GDM1 (cell line): ENCODE measurements around the gene GPHN.

Experiments used
- DNase-seq: peaks from one replicate; lab custom pipeline; 2025; lab: John Stamatoyannopoulos, UW

GPHN gene

GRCh38 chr14:66959437-66960050, 451.6 kb downstream of the GPHN start:
- no peak for DNase-seq

DNA sequence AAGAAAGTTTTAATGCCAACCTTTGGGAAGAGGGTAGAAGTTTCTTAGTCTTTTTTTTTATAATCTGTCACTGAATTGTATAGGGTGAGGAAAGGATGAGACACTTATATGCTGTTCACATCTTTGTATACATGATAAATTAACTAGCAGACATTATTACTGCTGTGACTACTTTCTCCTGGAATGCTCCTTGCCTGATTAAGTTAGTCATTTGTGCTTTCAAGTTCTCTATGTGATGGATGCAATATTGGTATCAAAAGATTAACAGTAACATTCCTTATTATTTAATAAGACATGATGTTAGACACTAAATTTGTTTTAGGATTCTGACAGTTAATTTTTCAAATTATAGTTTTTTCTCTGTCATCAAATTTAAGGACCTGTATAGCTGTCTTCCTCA, 457.9 kb downstream of the GPHN start:
- DNase-seq, result no peak

GRCh38 chr14:66972469-66972868, 464.5 kb downstream of the GPHN start:
- DNase-seq, result no peak

DNA sequence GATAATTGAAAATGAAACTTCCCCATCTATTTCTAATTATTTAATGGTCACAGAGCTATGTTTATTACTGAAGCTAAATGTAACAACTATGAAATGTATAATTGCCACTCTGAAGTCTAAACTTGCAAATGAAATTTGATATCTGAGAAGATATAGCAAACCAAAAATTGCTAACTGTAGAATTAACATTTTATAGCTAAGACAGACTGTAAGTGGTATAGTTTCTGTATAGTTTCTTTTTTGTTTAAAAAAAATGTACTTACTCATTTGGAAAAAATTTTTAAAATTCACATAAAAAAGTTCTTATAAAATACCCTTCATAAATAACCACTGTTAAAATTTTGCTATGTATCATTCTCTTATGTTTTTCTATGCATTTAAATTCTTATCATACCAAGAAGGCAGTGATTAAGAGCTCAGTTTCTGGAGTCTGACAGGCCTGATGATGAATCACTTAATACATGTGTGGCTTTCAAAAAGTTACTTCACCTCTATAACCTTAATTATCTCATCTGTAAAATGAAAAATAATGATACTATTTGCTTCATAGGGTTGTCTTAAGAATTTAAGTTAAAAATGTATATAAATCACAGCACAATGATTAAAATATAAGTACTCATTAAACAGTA, 466.6 kb downstream of the GPHN start:
- DNase-seq, result no peak

- no peak for DNase-seq
These were observed 467.3 kb downstream of the GPHN start for GRCh38 chr14:66975251-66975650.

GRCh38 chr14:66979101-66979974, 471.4 kb downstream of the GPHN start:
- DNase-seq, result no peak

DNA sequence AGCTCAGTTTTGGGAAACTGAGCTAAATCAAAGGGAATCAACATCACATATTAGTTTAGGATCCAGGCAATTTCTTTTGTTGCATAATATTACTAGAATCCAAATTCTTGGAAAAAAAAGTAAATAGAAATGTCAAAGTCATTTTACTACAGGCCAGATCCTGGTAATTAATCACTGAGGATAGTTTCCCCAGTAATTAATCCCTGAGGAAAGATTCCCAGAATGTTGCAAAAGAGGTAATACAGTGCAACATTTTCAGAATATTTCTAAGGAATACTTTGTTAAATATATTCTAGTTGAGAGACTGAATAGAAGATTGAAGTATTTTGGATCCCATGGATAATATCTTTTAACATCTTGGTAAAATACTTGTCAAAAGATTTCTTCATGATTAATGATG, 474.3 kb downstream of the GPHN start:
- DNase-seq, result no peak

- DNase-seq, result no peak
These were observed 484.8 kb downstream of the GPHN start for GRCh38 chr14:66992776-66993175.

DNA sequence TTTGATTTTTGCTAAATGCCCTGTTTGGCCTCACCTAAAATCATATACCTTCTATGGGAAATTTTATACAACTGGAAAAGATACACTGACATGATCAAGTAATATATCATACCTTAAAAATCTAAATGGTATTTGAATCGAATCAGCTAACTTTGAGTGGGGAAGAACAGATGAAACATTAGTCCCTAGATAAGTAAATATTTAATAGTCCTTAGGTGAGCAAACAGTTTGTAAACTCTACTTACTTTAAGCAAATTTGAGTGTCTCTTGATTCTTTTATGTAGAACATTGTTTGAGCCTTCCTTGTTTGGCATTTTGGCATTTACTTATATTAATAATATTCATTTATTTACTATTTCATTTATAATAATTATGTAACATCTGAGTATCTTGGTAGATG, 485.6 kb downstream of the GPHN start:
- DNase-seq, result no peak

DNA sequence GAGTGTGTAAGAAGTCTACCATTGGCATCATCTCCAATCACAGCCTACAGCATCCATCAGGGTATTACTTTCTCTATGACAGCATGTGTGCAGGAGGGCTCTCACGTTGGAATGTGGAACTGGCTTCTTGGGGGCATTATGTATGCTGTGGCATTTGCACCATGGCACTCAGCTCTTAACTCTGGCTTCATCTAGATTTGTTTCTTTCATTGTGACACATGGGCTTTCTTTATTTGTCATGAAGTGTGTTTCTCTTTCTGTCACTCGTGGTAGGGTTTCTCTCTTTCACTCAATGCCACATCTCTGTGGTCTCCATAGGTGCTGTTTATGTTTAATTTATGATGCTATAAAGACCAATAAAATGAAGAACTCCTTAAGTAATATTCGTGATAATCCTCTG, 490.1 kb downstream of the GPHN start:
- no peak for DNase-seq

DNA sequence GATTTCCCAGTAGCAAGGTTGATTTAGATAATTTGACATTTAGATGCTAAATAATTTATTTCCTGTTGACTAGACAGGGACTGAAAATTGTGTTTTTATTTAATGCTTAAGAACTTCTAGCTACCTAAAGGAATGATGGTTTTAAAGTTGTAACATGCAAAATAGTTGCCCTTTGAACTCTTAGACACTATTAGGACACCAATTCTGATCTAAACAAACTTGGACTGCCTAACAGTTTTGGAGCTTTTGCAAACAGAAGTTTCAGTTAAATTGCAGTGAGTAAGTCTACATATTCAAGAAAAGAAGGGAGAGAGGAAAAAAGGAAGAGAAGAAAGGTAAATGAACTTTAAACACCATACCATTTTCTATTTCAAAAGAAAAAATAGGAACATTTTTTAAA, 492.0 kb downstream of the GPHN start:
- DNase-seq, result no peak

GRCh38 chr14:67002994-67003753, 495.2 kb downstream of the GPHN start:
- DNase-seq, result no peak

- DNase-seq, result no peak
These were observed 496.6 kb downstream of the GPHN start for GRCh38 chr14:67004521-67004920.

GRCh38 chr14:67010602-67011001, 502.7 kb downstream of the GPHN start:
- DNase-seq, result peak; percentile 0

GRCh38 chr14:67016856-67017255, 508.9 kb downstream of the GPHN start:
- DNase-seq, result no peak

GRCh38 chr14:67018720-67019119, 510.8 kb downstream of the GPHN start:
- no peak for DNase-seq

DNA sequence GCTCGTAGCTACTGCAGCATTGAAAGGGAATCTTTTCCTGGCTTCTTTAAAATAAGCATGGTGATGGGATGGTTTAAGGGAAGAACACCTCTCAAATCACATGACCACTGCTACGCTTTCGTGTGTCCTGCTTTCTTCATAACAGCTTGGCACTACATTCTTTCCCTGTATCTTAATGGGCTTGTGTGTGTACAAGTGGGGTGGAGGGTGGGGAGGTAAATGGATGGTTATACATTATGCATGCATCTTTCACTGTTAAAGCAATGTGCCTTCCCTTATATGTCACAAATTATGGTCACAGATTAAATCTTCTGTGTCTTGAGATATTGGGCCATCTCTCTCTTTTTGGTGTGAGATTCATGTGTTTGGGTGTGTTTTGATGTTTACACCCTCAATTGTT, 511.8 kb downstream of the GPHN start:
- DNase-seq, result no peak

DNA sequence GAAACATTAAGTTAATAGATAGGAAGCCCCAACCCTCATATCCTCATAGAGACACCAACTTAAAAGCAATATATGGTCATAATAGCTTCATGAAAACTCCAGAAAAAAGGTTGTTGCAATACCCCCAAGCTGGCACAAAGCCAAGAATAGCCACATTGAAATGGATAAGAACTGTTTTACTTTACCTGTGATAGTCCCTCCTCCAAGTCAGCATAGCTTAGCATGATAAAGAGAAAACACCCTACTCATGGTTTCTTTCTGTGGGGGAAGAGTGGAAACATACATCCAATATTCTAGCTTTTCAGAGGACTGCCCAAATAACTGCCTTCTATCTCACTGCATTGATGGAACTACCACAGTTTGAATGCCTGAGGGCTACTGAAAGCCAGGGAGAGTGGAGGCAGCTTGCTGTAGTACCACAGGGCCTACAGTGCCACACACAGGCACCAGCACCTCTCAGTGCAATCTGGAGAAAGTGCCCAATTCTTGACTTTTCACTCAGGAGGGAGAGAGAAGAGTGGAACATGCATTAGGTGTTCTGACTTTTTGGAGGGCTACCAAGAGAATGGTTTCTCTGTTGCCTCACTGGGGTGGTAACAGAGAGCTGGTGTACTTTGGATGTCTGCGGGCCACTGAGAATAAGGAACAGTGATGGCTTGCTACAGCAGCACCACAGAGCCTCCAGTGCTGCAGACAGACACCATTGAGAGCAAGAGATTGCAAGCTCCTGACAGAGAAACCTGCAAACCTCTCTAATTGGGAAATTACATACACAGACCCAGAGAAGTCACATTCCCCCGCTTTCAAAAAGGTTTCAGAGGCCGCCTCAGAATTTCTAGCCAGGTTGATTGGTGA, 524.2 kb downstream of the GPHN start:
- DNase-seq, result no peak

GRCh38 chr14:67045440-67045839, 537.5 kb downstream of the GPHN start:
- no peak for DNase-seq

DNA sequence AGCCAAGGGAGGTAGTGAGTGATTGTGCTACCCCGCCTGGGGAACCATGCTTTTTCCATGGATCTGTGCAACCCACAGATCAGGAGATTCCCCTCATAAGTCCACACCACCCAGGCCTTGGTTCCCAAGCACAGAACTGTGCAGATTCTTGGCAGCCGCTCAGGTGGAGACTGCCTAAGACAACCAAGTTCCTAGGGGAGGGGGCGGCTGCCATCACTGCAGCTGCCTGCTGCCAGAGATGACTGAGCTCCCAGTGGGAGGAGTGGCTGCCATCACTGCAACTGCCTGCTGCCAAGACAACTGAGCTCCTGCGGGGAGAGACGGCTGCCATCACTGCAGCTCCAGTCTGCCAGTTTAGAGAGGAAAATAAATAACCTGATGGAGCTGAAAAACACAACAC, 542.9 kb downstream of the GPHN start:
- DNase-seq, result no peak

DNA sequence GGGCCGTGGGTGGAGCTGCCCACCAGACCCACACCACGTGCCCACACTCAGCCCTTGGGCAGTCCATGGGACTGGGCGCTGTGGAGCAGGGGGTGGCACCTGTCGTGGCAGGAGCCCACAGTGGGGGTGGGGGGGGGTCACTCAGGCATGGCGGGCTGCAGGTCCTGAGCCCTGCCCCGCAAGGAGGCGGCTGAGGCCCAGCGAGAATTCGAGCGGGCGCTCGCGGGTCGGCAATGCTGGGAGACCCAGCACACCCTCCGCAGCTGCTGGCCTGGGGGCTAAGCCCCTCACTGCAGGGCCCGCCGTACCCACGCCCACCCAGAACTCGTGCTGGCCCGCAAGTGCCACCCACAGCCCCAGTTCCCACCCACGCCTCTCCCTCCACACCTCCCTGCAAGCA, 548.7 kb downstream of the GPHN start:
- DNase-seq, result no peak

- no peak for DNase-seq
These were observed 551.6 kb downstream of the GPHN start for GRCh38 chr14:67059596-67059995.
